Kidney epithelial cell (primary cell): ENCODE data around the gene NAGS. TPM values are rescaled to one million over a fixed set of nuclear protein-coding genes. Genes with fewer than 3 reads are reported as not detected.
"Not testable (repeated sequence)": the region's sequence is repeated elsewhere in the genome, so short reads cannot be mapped to it uniquely, and the experiment has no call there.

ENCODE experiments used
- DNase-seq: peaks from one replicate; pipeline ENCODE4 v3.0.0-alpha.2; 2010; ENCODE audit warnings: low read depth
- H3K27me3 ChIP-seq: 2 replicates; pipeline ENCODE4 v1.6.0; 2011; ENCODE audit warnings: low read length; ENCODE audit not compliant: control insufficient read depth, insufficient read depth
- H3K36me3 ChIP-seq: 2 replicates; pipeline ENCODE4 v1.5.1; 2011; ENCODE audit warnings: low read length; ENCODE audit not compliant: control insufficient read depth, insufficient read depth
- H3K4me3 ChIP-seq: 2 replicates; pipeline ENCODE4 v1.5.1; 2011; ENCODE audit warnings: low read depth, mild to moderate bottlenecking, control low read depth, low read length
- total RNA-seq: library from RNA; depleted of rRNA; stranded (reverse); fragments of >200 nt; gene quantifications from 2 replicates; pipeline ENCODE4 v1.2.3, GENCODE V29; 2015
- TF ChIP-seq, protein P1 (sequence below): IDR thresholded peaks from 2 replicates; pipeline ENCODE4 v1.5.1; 2011; ENCODE audit warnings: mild to moderate bottlenecking, moderate library complexity, low read length, control low read depth, inconsistent platforms; ENCODE audit not compliant: insufficient read depth, poor library complexity, severe bottlenecking

NAGS gene
- total RNA-seq, 1 donor from 2014 or later = 15.7 TPM

DNA sequence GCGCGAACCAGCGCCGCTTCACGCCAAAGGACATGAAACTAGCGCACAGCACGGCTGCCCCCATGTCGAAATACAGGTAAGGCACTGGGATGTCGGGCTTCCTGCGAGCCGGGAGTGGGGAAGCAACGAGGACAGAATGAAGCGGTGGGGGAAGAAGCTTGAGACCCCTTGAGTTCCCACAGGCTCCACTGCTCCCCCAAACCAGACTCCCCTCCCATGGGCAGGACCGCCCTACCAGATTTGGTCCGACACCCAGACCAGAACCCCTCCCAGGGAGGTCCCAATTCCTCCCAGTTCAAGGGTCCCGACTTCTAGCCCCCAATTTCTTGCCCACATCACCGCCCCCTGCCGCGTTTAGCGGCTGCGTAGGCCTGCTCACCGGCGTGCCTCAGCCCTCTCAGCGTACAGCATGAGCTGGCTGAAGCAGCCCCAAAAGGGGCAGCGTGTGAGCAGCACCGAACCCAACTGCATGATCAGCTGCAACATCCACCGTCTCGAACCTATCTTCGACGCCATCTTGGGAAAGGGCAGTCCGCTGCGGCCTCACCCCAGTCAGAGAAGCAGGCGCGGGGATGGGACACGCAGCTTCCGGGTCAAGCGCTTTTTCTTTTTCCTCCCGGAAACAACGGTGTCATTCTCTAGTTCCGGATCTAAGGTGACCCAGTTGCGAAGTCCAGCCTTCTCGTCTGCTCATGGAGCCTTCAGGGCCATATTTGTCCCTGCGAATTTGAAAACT is 10.2 kb downstream of the NAGS start, which contains the start of gene TMEM101:
TSS of gene TMEM101 (minus strand) at position 527 of the 736 bp plus-strand sequence. CDS start at position 516, 11 bp downstream.
- H3K27me3 ChIP-seq = no peaks in the 10 kb centered on the region
- H3K4me3 ChIP-seq = peak within 1 kb of the TSS; percentile 93
- DNase-seq = peak; percentile 75
- TF ChIP-seq, protein P1, sequence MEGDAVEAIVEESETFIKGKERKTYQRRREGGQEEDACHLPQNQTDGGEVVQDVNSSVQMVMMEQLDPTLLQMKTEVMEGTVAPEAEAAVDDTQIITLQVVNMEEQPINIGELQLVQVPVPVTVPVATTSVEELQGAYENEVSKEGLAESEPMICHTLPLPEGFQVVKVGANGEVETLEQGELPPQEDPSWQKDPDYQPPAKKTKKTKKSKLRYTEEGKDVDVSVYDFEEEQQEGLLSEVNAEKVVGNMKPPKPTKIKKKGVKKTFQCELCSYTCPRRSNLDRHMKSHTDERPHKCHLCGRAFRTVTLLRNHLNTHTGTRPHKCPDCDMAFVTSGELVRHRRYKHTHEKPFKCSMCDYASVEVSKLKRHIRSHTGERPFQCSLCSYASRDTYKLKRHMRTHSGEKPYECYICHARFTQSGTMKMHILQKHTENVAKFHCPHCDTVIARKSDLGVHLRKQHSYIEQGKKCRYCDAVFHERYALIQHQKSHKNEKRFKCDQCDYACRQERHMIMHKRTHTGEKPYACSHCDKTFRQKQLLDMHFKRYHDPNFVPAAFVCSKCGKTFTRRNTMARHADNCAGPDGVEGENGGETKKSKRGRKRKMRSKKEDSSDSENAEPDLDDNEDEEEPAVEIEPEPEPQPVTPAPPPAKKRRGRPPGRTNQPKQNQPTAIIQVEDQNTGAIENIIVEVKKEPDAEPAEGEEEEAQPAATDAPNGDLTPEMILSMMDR = no peak
- H3K36me3 ChIP-seq = no peaks in the 10 kb centered on the region

DNA sequence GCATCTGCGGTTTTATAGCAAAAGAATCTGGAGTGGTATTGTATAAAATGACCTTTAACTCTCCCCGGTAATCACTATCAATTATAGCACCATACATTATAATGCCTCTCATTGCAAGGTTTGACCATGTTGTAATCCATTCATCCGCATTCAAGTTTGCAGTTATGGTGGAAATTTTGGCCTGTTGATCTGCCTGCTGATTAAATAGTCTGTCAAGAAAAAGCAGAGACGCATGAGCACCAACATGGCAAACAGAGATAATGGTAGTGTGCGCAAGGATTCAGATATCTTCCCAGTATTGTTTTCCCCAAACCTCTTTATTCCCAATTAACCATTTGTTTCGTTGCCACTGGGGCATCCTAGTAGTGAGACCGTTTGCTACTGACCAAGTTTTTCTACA is 16.8 kb downstream of the NAGS start:
- DNase-seq, H3K4me3 ChIP-seq, H3K27me3 ChIP-seq, H3K36me3 ChIP-seq: not testable (repeated sequence)

DNA sequence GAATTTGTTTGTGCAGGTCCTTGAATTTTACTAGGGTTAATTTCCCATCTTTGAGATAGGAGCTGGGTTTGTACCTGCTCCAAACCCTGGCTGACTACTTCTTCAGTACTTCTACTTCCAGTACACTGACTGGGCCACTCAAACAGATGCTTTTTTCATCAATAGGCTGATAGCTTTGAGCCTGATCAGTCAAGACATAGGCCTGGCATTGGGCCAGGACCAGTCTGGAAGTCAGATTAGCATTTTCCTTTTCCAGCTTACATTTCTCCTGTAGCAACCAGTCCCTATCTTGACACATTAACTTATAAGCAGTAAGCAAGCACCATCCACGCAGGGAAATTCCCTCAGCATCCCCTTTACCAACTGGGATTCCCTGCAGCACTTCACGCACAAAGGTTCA is 17.8 kb downstream of the NAGS start:
- no peak overlapping the region for H3K4me3 ChIP-seq
- H3K27me3 ChIP-seq = no peaks in the 10 kb centered on the region
- TF ChIP-seq, protein P1 = no peak
- no peaks in the 10 kb centered on the region for H3K36me3 ChIP-seq
- no peak for DNase-seq

DNA sequence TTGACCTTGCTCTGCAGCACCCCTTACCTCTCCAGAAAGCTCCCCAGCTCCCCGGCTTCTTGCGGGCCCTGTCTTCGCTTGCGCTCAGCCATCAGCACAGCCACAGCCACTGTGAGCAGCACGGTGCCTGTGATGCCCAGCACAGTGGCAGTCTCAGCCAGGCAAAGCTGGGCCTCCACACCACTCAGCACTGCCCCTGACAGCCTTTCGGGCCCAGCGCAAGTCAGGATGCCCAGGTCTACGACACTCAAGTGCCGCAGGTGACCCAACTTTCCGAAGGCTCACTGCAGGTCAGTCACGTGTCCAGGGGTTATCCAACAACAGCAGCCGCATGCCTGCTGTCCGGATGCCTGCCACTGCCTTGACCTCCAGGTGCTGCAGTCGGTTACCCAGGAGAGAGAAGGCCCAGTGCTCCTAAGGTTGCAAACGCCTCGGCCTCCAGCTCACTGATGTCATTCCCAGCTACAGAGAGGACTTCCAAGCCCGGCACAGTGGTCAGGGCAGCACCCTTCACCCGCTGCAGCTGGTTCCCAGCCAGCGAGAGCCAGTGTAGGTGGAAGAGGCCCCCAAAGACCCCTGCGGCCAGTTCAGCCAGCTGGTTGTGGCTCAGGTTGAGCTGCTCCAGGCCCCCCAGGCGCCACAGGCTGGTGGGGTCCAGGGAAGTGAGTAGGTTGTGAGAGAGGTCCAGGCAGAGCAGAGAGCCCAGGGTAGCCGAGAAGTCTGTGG is 19.3 kb downstream of the NAGS start:
- TF ChIP-seq, protein P1 = no peak
- no peaks in the 10 kb centered on the region for H3K36me3 ChIP-seq
- no peak for DNase-seq
- H3K27me3 ChIP-seq = no peaks in the 10 kb centered on the region
- H3K4me3 ChIP-seq = no peak overlapping the region

DNA sequence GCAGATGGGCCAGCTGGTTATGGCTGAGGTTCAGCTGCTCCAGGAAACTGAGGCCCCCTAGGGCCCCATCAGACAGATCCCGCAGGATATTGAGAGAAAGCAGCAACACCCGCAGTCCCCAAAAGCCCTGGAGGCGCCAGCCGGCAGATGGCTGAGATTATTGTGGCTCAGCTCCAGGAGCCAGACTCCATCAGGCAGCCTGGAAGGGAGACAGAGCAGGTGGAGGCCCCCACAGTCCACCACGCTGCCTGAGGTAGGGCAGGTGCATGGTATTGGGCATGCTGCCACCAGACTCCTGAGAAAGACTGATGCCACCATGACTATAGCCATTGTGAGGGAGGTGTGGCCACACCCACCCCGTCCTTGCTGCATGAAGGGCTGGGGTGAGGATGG is 19.8 kb downstream of the NAGS start:
- no peak for DNase-seq
- H3K4me3 ChIP-seq = no peak overlapping the region
- TF ChIP-seq, protein P1 = no peak
- H3K27me3 ChIP-seq = no peaks in the 10 kb centered on the region
- no peaks in the 10 kb centered on the region for H3K36me3 ChIP-seq

DNA sequence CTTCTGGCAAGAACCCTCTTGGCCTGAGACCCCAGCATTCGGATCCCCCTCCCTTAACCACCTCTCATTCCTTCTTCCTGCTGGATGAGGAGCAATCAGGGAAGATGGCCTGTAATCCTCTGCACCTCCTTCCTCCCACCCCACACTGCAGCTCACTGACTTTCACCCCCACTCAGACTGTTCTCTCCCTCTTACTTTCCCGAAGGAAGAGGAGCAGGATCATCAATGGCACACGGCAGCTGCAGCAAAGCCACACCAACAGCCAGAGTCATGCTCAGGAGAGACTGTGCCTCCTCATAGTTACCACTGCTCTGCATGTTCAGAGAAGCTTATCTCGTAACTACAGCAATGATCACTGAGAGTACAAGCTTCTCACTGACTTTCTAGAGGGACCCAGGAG is 20.4 kb downstream of the NAGS start:
- TF ChIP-seq, protein P1 = no peak
- no peaks in the 10 kb centered on the region for H3K36me3 ChIP-seq
- no peak overlapping the region for H3K4me3 ChIP-seq
- H3K27me3 ChIP-seq = no peaks in the 10 kb centered on the region
- no peak for DNase-seq
